Loucy (cell line): ENCODE measurements around the gene STOX1.
"Not testable (repeated sequence)": the region's sequence is repeated elsewhere in the genome, so short reads cannot be mapped to it uniquely, and the experiment has no call there.

Source experiments
- H2AFZ ChIP-seq: fragments of 200-600 bp; sonication (generic); 2 replicates; pipeline ENCODE4 v1.6.0; 2016; ENCODE audit warnings: antibody characterized with exemption, mild to moderate bottlenecking, low read length, moderate library complexity
- H3F3A ChIP-seq: fragments of 200-600 bp; 2 replicates; pipeline ENCODE4 v1.6.0; 2016; ENCODE audit warnings: antibody characterized with exemption, low read depth, mild to moderate bottlenecking
- H3K27me3 ChIP-seq: fragments of 200-600 bp; sonication (generic); 2 replicates; pipeline ENCODE4 v1.6.1; 2014; ENCODE audit warnings: low read length, mild to moderate bottlenecking; ENCODE audit not compliant: insufficient read depth, poor library complexity, severe bottlenecking
- H3K36me3 ChIP-seq: fragments of 200-600 bp; sonication (generic); 2 replicates; pipeline ENCODE4 v1.6.1; 2016; ENCODE audit warnings: low read length; ENCODE audit not compliant: insufficient read depth
- H3K4me1 ChIP-seq: fragments of 200-600 bp; sonication (generic); 2 replicates; pipeline ENCODE4 v1.5.1; 2014; ENCODE audit warnings: low read length, mild to moderate bottlenecking; ENCODE audit not compliant: insufficient read depth, poor library complexity, severe bottlenecking
- H3K4me2 ChIP-seq: fragments of 200-600 bp; sonication (generic); 2 replicates; pipeline ENCODE4 v1.6.0; 2014; ENCODE audit warnings: antibody characterized with exemption, low read length, low read depth, mild to moderate bottlenecking; ENCODE audit not compliant: poor library complexity, severe bottlenecking
- H3K4me3 ChIP-seq: fragments of 200-600 bp; sonication (generic); 2 replicates; pipeline ENCODE4 v1.5.1; 2014; ENCODE audit warnings: low read length, mild to moderate bottlenecking, mixed read lengths; ENCODE audit not compliant: poor library complexity, severe bottlenecking
- H3K79me2 ChIP-seq: fragments of 200-600 bp; sonication (generic); 2 replicates; pipeline ENCODE4 v1.6.1; 2014; ENCODE audit warnings: low read length; ENCODE audit not compliant: insufficient read depth
- H3K9ac ChIP-seq: fragments of 200-600 bp; sonication (generic); 2 replicates; pipeline ENCODE4 v1.6.0; 2014; ENCODE audit warnings: mild to moderate bottlenecking, low read depth, low read length, moderate library complexity; ENCODE audit not compliant: poor library complexity, severe bottlenecking
- H3K9me2 ChIP-seq: fragments of 200-600 bp; sonication (generic); replicated peaks from 2 replicates; pipeline ENCODE4 v1.6.1; 2016; ENCODE audit warnings: low read depth, low read length, mixed read lengths
- H3K9me3 ChIP-seq: fragments of 200-600 bp; sonication (generic); 2 replicates; pipeline ENCODE4 v1.6.1; 2014; ENCODE audit warnings: mild to moderate bottlenecking, antibody characterized with exemption, low read length, low read depth; ENCODE audit not compliant: insufficient read depth
- H4K20me1 ChIP-seq: fragments of 200-600 bp; sonication (generic); 2 replicates; pipeline ENCODE4 v1.6.0; 2014; ENCODE audit warnings: antibody characterized with exemption, low read length, mild to moderate bottlenecking; ENCODE audit not compliant: insufficient read depth, poor library complexity, severe bottlenecking
- EZH2phosphoT487 ChIP-seq: fragments of 200-600 bp; IDR thresholded peaks from 2 replicates; pipeline ENCODE4 v1.6.1; 2018; ENCODE audit warnings: antibody characterized with exemption, mild to moderate bottlenecking, moderate library complexity, borderline replicate concordance
- TF ChIP-seq, protein P1 (sequence below): fragments of 200-600 bp; sonication (generic); conservative IDR thresholded peaks from 2 replicates; pipeline ENCODE4 v1.5.1; 2014; ENCODE audit warnings: mild to moderate bottlenecking, antibody characterized with exemption, low read length

The STOX1 gene

GRCh38 chr10:68831961-68832455, 4.7 kb downstream of the STOX1 start:
- H4K20me1 ChIP-seq = no peaks in the 10 kb centered on the region
- peaks cover 9% of the 10 kb centered on the region; the same call in 1 of the 2 replicates for H3F3A ChIP-seq
- H3K9me2 ChIP-seq = no peaks in the 10 kb centered on the region
- no peaks in the 10 kb centered on the region for H3K36me3 ChIP-seq
- H3K4me1 ChIP-seq = peaks cover 13% of the 10 kb centered on the region
- H2AFZ ChIP-seq = no peak overlapping the region
- no peak for TF ChIP-seq EZH2phosphoT487
- TF ChIP-seq, protein P1, sequence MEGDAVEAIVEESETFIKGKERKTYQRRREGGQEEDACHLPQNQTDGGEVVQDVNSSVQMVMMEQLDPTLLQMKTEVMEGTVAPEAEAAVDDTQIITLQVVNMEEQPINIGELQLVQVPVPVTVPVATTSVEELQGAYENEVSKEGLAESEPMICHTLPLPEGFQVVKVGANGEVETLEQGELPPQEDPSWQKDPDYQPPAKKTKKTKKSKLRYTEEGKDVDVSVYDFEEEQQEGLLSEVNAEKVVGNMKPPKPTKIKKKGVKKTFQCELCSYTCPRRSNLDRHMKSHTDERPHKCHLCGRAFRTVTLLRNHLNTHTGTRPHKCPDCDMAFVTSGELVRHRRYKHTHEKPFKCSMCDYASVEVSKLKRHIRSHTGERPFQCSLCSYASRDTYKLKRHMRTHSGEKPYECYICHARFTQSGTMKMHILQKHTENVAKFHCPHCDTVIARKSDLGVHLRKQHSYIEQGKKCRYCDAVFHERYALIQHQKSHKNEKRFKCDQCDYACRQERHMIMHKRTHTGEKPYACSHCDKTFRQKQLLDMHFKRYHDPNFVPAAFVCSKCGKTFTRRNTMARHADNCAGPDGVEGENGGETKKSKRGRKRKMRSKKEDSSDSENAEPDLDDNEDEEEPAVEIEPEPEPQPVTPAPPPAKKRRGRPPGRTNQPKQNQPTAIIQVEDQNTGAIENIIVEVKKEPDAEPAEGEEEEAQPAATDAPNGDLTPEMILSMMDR = no peak
- H3K79me2 ChIP-seq = no peaks in the 10 kb centered on the region
- no peaks in the 10 kb centered on the region for H3K9me3 ChIP-seq
- no peak overlapping the region for H3K4me3 ChIP-seq
- no peak overlapping the region for H3K9ac ChIP-seq
- H3K27me3 ChIP-seq = no peaks in the 10 kb centered on the region
- H3K4me2 ChIP-seq = no peak overlapping the region

- no peaks in the 10 kb centered on the region for H3K36me3 ChIP-seq
- no peaks in the 10 kb centered on the region for H4K20me1 ChIP-seq
- no peak overlapping the region for H3K9ac ChIP-seq
- TF ChIP-seq EZH2phosphoT487 = no peak
- TF ChIP-seq, protein P1 = no peak
- no peaks in the 10 kb centered on the region for H3K27me3 ChIP-seq
- peaks cover 11% of the 10 kb centered on the region for H3K4me1 ChIP-seq
- no peak overlapping the region for H3K4me2 ChIP-seq
- H3F3A ChIP-seq = peaks cover 9% of the 10 kb centered on the region; the same call in 1 of the 2 replicates
- H3K79me2 ChIP-seq = no peaks in the 10 kb centered on the region
- no peaks in the 10 kb centered on the region for H3K9me3 ChIP-seq
- H3K9me2 ChIP-seq = no peaks in the 10 kb centered on the region
- no peak overlapping the region for H2AFZ ChIP-seq
- no peak overlapping the region for H3K4me3 ChIP-seq
Observed at GRCh38 chr10:68832601-68833000, 5.3 kb downstream of the STOX1 start.

GRCh38 chr10:68837626-68838322, 10.4 kb downstream of the STOX1 start:
- H3K4me1 ChIP-seq = no peaks in the 10 kb centered on the region
- no peaks in the 10 kb centered on the region for H3K36me3 ChIP-seq
- H3K9ac ChIP-seq = no peak overlapping the region
- TF ChIP-seq EZH2phosphoT487 = no peak
- TF ChIP-seq, protein P1 = no peak
- H3K9me2 ChIP-seq = no peaks in the 10 kb centered on the region
- no peaks in the 10 kb centered on the region for H3K9me3 ChIP-seq
- H3K4me2 ChIP-seq = no peak overlapping the region
- no peak overlapping the region for H2AFZ ChIP-seq
- H3F3A ChIP-seq = no peaks in the 10 kb centered on the region
- no peaks in the 10 kb centered on the region for H4K20me1 ChIP-seq
- no peak overlapping the region for H3K4me3 ChIP-seq
- H3K27me3 ChIP-seq = no peaks in the 10 kb centered on the region
- no peaks in the 10 kb centered on the region for H3K79me2 ChIP-seq

DNA sequence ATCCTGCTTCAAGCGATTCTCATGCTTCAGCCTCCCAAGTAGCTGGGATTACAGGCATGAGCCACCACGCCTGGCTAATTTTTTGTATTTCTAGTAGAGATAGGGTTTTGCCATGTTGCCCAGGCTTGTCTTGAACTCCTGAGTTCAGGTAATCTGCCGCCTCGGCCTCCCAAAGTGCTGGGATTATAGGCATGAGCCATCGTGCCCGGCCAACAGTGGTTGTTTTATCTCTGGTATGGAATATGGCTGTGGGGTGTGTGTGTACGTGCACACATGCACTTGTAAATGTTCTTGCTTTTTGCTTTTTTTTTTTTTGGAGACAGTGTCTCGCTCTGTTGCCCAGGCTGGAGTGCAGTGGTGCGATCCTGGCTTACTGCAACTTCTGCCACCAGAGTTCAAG, 13.3 kb downstream of the STOX1 start:
- not testable (repeated sequence) for H3K9ac ChIP-seq, H3K4me3 ChIP-seq, H3K9me3 ChIP-seq, H3K9me2 ChIP-seq, H2AFZ ChIP-seq, H3K4me1 ChIP-seq, H3K36me3 ChIP-seq, H3F3A ChIP-seq, H4K20me1 ChIP-seq, H3K79me2 ChIP-seq, H3K27me3 ChIP-seq, H3K4me2 ChIP-seq
